ENCODE results near the gene CCDC93. TPM values are rescaled to one million over a fixed set of nuclear protein-coding genes. Genes with fewer than 3 reads are reported as not detected.

Gene CCDC93
- polyA plus RNA-seq, 1 donor from 2014 or later, result 98.4 TPM

- H3K4me2 ChIP-seq (ENCODE audit: low read length), result no peak overlapping the region
- peaks cover 4% of the 10 kb centered on the region for H3K36me3 ChIP-seq (ENCODE audit: insufficient read depth, low read length)
- TF ChIP-seq MXI1 (conservative IDR thresholded peaks at IDR 0.05; ENCODE audit: poor library complexity, severe bottlenecking) (no peak), REST (IDR thresholded peaks at IDR 0.05; ENCODE audit: borderline replicate concordance) (no peak), EZH2 (IDR thresholded peaks at IDR 0.05; ENCODE audit: borderline replicate concordance, insufficient read depth, low read length, poor library complexity, severe bottlenecking) (no peak), RAD21 (conservative IDR thresholded peaks at IDR 0.05) (no peak), TAF1 (IDR thresholded peaks at IDR 0.05; ENCODE audit: low read depth) (no peak), POLR2AphosphoS5 (IDR thresholded peaks at IDR 0.05) (no peak), EP300 (conservative IDR thresholded peaks at IDR 0.05; ENCODE audit: poor library complexity, severe bottlenecking) (no peak), CTCF (IDR thresholded peaks at IDR 0.05; ENCODE audit: poor library complexity, severe bottlenecking) (no peak), SMC3 (conservative IDR thresholded peaks at IDR 0.05; ENCODE audit: poor library complexity) (no peak)
- no peak overlapping the region for H3K4me3 ChIP-seq (ENCODE audit: low read length)
- no peaks in the 10 kb centered on the region for H3K9me3 ChIP-seq (ENCODE audit: low read length)
- H3F3A ChIP-seq (ENCODE audit: insufficient read depth, low read length, poor library complexity, severe bottlenecking), result no peaks in the 10 kb centered on the region
- no peak overlapping the region for H3K27ac ChIP-seq (ENCODE audit: low read length)
- H3K27me3 ChIP-seq (ENCODE audit: insufficient read depth, low read depth, low read length), result no peaks in the 10 kb centered on the region
- no peak overlapping the region for H3K9ac ChIP-seq (ENCODE audit: low read length)
- H4K20me1 ChIP-seq (ENCODE audit: insufficient read depth), result no peaks in the 10 kb centered on the region
- no peaks in the 10 kb centered on the region for H3K79me2 ChIP-seq (replicated peaks; ENCODE audit: insufficient read depth, low read length)
- H2AFZ ChIP-seq (ENCODE audit: low read depth, low read length), result no peak overlapping the region
- H3K9me2 ChIP-seq (ENCODE audit: insufficient read depth, low read length), result no peaks in the 10 kb centered on the region
Observed at GRCh38 chr2:117972476-117973123, 41.3 kb downstream of the CCDC93 start.

- Histone ChIP-seq H3K9me2 (ENCODE audit: insufficient read depth, low read length) (no peaks in the 10 kb centered on the region), H4K20me1 (ENCODE audit: insufficient read depth) (no peaks in the 10 kb centered on the region), H3K4me2 (ENCODE audit: low read length) (no peak overlapping the region), H3K36me3 (ENCODE audit: insufficient read depth, low read length) (peaks cover 4% of the 10 kb centered on the region), H3F3A (ENCODE audit: insufficient read depth, low read length, poor library complexity, severe bottlenecking) (no peaks in the 10 kb centered on the region), H3K9ac (ENCODE audit: low read length) (no peak overlapping the region), H3K79me2 (replicated peaks; ENCODE audit: insufficient read depth, low read length) (no peaks in the 10 kb centered on the region), H2AFZ (ENCODE audit: low read depth, low read length) (no peak overlapping the region), H3K9me3 (ENCODE audit: low read length) (no peaks in the 10 kb centered on the region), H3K27me3 (ENCODE audit: insufficient read depth, low read depth, low read length) (no peaks in the 10 kb centered on the region), H3K4me3 (ENCODE audit: low read length) (no peak overlapping the region), H3K27ac (ENCODE audit: low read length) (no peak overlapping the region)
- no peak for TF ChIP-seq TAF1 (IDR thresholded peaks at IDR 0.05; ENCODE audit: low read depth)
- no peak for TF ChIP-seq REST (IDR thresholded peaks at IDR 0.05; ENCODE audit: borderline replicate concordance)
- no peak for TF ChIP-seq EP300 (conservative IDR thresholded peaks at IDR 0.05; ENCODE audit: poor library complexity, severe bottlenecking)
Observed at GRCh38 chr2:117968722-117969121, 45.1 kb downstream of the CCDC93 start.

Measured in neural cell (in vitro differentiated cells).